ENCODE measurements around the gene TSSK6. TPM values are rescaled to one million over a fixed set of nuclear protein-coding genes. Genes with fewer than 3 reads are reported as not detected.
A peak's percentile ranks its signal among the peaks of the same experiment; 100 is the strongest.

Gene TSSK6
- total RNA-seq, 1 donor from 2014 or later: 3.0 TPM

DNA sequence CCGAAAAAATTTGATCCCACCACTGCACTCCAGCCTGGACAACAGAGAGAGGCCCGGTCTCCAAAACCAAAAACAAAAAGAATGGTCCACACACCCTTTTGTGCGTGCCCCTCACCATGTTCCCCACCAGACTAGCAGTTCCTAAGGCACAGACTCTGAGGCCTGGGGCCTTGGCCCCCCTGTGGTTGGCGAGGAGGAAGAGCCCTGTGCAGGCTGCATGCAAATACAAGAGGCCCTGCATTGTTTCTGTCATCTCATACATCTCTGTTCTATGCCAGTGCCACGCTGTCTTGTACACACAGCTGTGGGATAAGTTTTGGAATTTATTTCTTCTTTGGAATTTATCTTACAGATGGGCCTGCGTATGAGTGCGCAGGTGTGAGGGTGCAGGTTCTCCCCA lies 8.7 kb upstream of the TSSK6 start:
- no peaks in the 10 kb centered on the region for H3K27me3 Mint-ChIP-seq (ENCODE audit: insufficient read depth)
- no peak for DNase-seq (ENCODE audit: low spot score)
- peaks cover 18% of the 10 kb centered on the region for H3K36me3 Mint-ChIP-seq (ENCODE audit: low read depth)
- intact Hi-C loops (cut with micrococcal nuclease): no loop called here
- no peak overlapping the region for H3K4me3 Mint-ChIP-seq
- peaks cover 10% of the 10 kb centered on the region for H3K4me1 Mint-ChIP-seq (ENCODE audit: low read depth)
- H3K9me3 Mint-ChIP-seq: no peaks in the 10 kb centered on the region
- H3K27ac Mint-ChIP-seq: no peak overlapping the region

DNA sequence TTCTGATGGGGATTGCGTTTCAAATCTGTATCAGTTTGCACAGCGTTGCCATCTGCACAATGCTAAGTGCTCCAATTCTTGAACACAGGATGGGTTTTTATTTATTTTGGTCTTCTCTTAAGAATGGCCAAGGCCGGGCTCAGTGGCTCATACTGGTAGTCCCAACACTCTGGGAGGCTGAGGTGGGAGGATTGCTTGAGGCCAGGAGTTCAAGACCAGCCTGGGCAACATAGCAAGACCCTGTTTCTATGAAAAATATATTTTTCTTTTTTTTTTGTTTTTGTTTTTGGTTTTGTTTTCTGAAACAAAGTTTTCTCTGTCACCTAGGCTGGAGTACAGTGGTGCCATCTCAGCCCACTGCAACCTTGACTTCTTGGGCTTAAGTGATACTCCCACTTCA lies 7.8 kb upstream of the TSSK6 start:
- DNase-seq (ENCODE audit: low spot score): no peak
- Mint-ChIP-seq H3K9me3 (no peaks in the 10 kb centered on the region), H3K36me3 (ENCODE audit: low read depth) (peaks cover 19% of the 10 kb centered on the region), H3K4me1 (ENCODE audit: low read depth) (peaks cover 11% of the 10 kb centered on the region), H3K4me3 (no peak overlapping the region), H3K27ac (no peak overlapping the region), H3K27me3 (ENCODE audit: insufficient read depth) (no peaks in the 10 kb centered on the region)
- intact Hi-C loops (cut with micrococcal nuclease): no loop called here

DNA sequence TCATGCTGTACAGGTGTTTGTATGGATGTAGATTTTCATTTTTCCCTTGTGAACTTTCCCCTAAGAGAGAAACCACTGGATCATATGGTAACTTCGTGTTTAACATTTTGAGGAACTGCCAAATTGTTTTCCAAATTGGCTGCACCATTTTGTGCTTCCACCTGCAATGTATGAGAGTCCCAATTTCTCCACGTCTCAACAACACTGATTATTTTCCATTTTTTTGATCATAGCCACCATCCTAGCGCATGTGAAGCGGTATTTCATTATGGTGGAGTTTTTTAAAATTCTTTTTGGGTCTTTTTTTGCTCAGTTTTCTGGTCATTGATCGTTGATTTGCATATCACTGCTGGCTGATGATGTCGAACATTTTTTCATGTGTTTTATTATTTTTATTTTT lies 5.6 kb upstream of the TSSK6 start:
- Mint-ChIP-seq H3K27me3 (ENCODE audit: insufficient read depth) (no peaks in the 10 kb centered on the region), H3K27ac (no peak overlapping the region), H3K36me3 (ENCODE audit: low read depth) (peaks cover 19% of the 10 kb centered on the region), H3K4me1 (ENCODE audit: low read depth) (peaks cover 11% of the 10 kb centered on the region), H3K9me3 (no peaks in the 10 kb centered on the region), H3K4me3 (no peak overlapping the region)
- DNase-seq (ENCODE audit: low spot score): no peak
- intact Hi-C loops (cut with micrococcal nuclease): no loop called here

DNA sequence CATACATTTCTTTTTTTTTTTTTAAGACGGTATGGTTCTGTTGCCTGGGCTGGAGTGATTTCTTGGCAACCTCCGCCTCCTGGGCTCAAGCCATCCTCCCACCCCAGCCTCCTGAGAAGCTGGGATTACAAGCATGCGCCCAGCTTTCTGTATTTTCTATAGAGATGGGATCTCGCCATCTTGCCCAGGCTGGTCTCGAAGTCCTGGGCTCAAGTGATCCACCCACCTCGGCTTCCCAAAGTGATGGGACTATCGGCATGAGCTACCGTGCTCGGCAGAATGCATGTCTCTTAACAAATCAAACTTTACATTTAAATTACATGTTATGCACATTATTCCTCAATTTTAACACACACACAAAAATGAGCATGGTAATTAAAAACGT lies 1.9 kb upstream of the TSSK6 start:
- no peak for DNase-seq (ENCODE audit: low spot score)
- intact Hi-C loops (cut with micrococcal nuclease): no loop called here
- H3K4me1 Mint-ChIP-seq (ENCODE audit: low read depth): peaks cover 11% of the 10 kb centered on the region
- peak overlapping the region; percentile 92 for H3K4me3 Mint-ChIP-seq
- H3K9me3 Mint-ChIP-seq: no peaks in the 10 kb centered on the region
- peaks cover 22% of the 10 kb centered on the region for H3K36me3 Mint-ChIP-seq (ENCODE audit: low read depth)
- no peak overlapping the region for H3K27ac Mint-ChIP-seq
- H3K27me3 Mint-ChIP-seq (ENCODE audit: insufficient read depth): no peaks in the 10 kb centered on the region

DNA sequence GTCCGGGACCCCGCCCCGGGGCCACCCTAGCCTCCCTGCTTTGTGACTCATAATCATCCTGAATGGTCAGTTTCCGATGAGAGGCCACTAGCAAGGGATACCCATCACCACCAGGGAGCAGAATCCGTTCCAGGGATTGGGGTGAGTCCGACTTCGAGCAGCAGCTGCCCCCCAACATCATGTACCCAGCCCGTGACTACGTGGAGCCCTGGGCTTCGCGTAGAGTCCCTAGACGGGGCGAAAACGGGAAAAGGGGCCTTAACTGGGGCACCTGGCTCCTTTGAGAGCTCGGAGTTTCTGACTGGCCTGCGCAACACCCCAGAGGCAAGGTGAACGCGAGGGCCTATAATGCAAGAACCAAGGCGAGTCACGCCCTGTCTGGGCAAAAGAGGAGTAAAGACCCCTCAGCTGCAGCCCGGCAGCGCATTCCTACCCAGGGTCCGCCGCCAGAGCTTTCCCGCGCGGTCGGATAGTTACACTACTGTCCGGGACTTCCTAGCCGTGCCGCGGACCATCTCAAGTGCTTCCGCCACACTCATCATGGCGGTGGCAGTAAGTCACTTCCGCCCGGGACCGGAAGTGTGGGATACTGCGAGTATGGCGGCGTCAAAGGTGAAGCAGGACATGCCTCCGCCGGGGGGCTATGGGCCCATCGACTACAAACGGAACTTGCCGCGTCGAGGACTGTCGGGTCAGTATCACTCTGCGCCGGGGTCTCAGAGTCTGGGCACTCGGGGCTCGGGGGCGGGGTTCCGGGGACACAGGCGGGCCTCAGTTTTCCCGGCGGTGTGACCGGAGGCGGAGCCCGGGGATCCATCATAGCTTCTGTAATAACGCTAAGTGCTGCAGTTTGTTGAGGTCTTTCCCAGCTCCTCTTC lies 533 bp upstream of the TSSK6 start, which contains the start of gene NDUFA13:
Gene NDUFA13 (plus strand): TSS at position 584 of the 878 bp plus-strand sequence. CDS start 14 bp downstream, at position 598.
- peaks cover 20% of the 10 kb centered on the region for H3K36me3 Mint-ChIP-seq (ENCODE audit: low read depth)
- intact Hi-C loops (cut with micrococcal nuclease): loop anchor here (1.0 kb wide), 4 partner anchors 25 to 324 kb away; partner anchors contain the start of genes BORCS8, GATAD2A and RFXANK

DNA sequence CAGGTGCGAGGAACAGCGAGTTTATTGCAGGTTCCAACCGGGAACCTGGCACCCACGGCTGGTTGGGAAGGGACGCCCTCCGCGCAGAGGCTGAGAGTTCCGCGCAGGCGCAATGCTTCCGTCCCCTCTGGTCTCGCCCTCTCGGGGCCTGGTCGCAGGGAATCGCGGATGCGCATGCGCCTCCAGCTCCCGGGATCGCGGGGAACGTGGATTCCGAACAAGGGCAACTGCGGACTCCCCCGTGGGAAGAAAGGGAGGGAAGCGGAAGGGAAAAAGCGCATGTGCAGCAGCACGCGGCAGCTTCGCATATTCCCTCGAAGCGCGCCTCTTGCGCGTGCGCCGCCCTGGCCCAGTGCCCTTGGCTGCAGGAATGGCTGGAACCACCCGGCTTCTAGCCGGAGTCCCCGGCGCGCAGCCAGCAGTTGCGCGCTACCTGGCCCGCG lies 1.1 kb downstream of the TSSK6 start:
- Mint-ChIP-seq H3K36me3 (ENCODE audit: low read depth) (peaks cover 8% of the 10 kb centered on the region), H3K27ac (no peak overlapping the region), H3K9me3 (no peaks in the 10 kb centered on the region), H3K4me1 (ENCODE audit: low read depth) (peaks cover 2% of the 10 kb centered on the region), H3K4me3 (peak overlapping the region; percentile 61), H3K27me3 (ENCODE audit: insufficient read depth) (no peaks in the 10 kb centered on the region)
- intact Hi-C loops (cut with micrococcal nuclease): no loop called here
- DNase-seq (ENCODE audit: low spot score): no peak

More for the DNA sequence above, 533 bp upstream of the TSSK6 start, which contains the start of gene NDUFA13:
- H3K4me1 Mint-ChIP-seq (ENCODE audit: low read depth): peaks cover 8% of the 10 kb centered on the region
- peak within 1 kb of the TSS; percentile 94 for H3K27ac Mint-ChIP-seq
- H3K27me3 Mint-ChIP-seq (ENCODE audit: insufficient read depth): no peaks in the 10 kb centered on the region
- peak within 1 kb of the TSS; percentile 92 for H3K4me3 Mint-ChIP-seq
- no peaks in the 10 kb centered on the region for H3K9me3 Mint-ChIP-seq
- DNase-seq (ENCODE audit: low spot score): peak; percentile 93

DNA sequence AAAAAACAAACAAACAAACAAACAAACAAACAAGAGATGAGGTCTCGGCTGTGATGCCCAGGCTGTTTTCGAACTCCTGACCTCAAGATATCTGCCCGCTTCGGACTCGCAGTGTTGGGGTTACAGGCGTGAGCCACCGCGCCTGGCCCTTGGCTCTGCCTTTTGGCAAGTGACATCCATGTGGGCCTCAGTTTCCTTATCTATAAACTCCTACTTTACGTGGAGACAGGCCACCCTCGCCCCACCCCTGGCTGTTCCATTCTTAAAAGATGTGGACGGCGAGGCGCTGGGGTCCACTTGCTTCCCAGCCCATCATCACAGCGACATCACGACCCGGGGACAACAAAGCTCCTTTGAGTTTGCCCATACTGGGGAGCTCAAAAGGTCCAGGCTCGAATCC lies 1.7 kb downstream of the TSSK6 start:
- H3K4me3 Mint-ChIP-seq: no peak overlapping the region
- no peaks in the 10 kb centered on the region for H3K27me3 Mint-ChIP-seq (ENCODE audit: insufficient read depth)
- no peak overlapping the region for H3K27ac Mint-ChIP-seq
- no peaks in the 10 kb centered on the region for H3K9me3 Mint-ChIP-seq
- peaks cover 5% of the 10 kb centered on the region for H3K36me3 Mint-ChIP-seq (ENCODE audit: low read depth)
- H3K4me1 Mint-ChIP-seq (ENCODE audit: low read depth): no peaks in the 10 kb centered on the region
- no peak for DNase-seq (ENCODE audit: low spot score)
- intact Hi-C loops (cut with micrococcal nuclease): no loop called here

DNA sequence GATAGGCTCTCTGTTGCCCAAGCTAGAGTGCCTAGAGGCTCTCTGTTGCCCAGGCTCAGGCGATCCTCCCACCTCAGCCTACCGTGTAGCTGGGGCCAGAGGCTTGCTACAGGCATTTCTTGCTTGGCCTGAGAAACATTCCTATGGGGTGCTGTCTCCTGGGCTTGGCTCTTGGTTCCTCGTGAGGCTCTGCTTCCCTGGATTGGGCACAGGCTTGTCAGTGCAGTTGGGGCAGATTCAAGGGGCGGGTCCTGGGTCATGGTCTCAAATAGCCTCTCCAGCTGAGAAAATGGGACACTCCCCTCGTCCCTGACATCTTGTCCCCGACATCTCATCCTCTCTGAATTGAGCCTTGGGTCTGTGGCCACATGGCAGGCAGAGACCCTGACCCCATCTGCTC lies 4.9 kb downstream of the TSSK6 start:
- intact Hi-C loops (cut with micrococcal nuclease): no loop called here
- no peak overlapping the region for H3K27ac Mint-ChIP-seq
- no peak overlapping the region for H3K4me3 Mint-ChIP-seq
- DNase-seq (ENCODE audit: low spot score): no peak
- peaks cover 19% of the 10 kb centered on the region for H3K36me3 Mint-ChIP-seq (ENCODE audit: low read depth)
- H3K27me3 Mint-ChIP-seq (ENCODE audit: insufficient read depth): no peaks in the 10 kb centered on the region
- no peaks in the 10 kb centered on the region for H3K9me3 Mint-ChIP-seq
- no peaks in the 10 kb centered on the region for H3K4me1 Mint-ChIP-seq (ENCODE audit: low read depth)

DNA sequence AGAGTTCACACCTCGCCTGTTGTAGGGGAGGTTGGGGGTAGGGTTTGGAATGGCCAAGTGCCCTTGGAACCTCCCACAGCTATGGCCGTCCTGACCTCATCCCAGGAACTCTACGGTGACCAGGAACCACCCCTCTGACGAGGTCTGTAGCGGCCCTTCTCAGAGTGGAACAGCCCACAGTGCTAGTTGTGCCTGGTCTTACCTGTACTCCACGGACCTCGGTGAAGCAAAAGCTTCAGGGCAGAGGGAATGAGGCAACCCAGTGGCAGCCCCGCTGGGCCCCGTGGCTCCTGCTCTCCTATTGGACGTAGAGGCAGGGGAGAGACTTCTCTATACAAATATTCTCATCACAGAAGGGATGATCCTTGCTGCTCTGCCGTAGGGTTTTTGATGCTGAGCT lies 7.1 kb downstream of the TSSK6 start:
- intact Hi-C loops (cut with micrococcal nuclease): no loop called here
- no peaks in the 10 kb centered on the region for H3K9me3 Mint-ChIP-seq
- no peak for DNase-seq (ENCODE audit: low spot score)
- peaks cover 22% of the 10 kb centered on the region for H3K36me3 Mint-ChIP-seq (ENCODE audit: low read depth)
- no peak overlapping the region for H3K27ac Mint-ChIP-seq
- H3K4me3 Mint-ChIP-seq: no peak overlapping the region
- H3K27me3 Mint-ChIP-seq (ENCODE audit: insufficient read depth): no peaks in the 10 kb centered on the region
- H3K4me1 Mint-ChIP-seq (ENCODE audit: low read depth): no peaks in the 10 kb centered on the region

DNA sequence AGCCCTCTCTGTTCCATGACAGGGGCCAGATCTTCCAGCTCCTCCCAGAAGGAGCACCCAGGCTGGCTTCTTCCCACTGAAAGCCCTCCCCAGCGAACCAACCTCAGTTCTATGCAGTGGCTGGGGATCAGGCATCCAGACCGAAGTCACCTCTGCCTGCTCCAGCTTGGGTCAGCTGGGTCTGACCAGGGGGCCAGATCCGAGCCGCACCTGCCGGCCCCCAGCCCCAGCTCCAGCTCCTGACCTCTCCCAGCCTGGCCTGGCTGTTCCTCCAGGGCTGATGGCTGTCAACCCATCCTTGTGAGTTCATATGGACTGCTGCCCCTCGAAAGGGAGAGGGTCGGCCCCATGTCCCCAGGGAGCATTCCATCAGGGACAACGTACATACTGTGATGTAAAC lies 8.0 kb downstream of the TSSK6 start:
- Mint-ChIP-seq H3K27ac (no peak overlapping the region), H3K4me1 (ENCODE audit: low read depth) (no peaks in the 10 kb centered on the region), H3K9me3 (no peaks in the 10 kb centered on the region), H3K36me3 (ENCODE audit: low read depth) (peaks cover 30% of the 10 kb centered on the region), H3K27me3 (ENCODE audit: insufficient read depth) (no peaks in the 10 kb centered on the region), H3K4me3 (no peak overlapping the region)
- no peak for DNase-seq (ENCODE audit: low spot score)
- intact Hi-C loops (cut with micrococcal nuclease): no loop called here

DNA sequence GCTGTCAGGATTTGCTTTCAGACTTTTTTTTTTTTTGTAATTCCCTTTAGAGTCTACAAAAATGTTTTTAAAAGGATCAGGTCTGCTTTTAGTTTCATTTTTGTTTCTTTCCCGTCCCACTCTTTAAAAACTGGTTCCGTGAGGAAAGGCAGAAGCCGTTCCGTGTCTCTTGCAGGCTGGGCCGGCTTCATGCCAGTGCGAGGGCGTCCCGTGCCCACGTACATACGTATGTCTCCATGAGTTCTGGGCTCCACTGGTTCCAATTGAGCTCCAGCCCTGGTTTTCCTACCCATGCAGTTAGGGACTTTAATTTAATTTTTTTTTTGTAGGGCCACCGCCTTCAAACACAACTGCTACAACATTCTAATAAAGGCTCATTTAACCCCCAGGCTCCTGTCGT lies 8.8 kb downstream of the TSSK6 start:
- Mint-ChIP-seq H3K27me3 (ENCODE audit: insufficient read depth) (no peaks in the 10 kb centered on the region), H3K27ac (no peak overlapping the region), H3K4me3 (no peak overlapping the region), H3K9me3 (no peaks in the 10 kb centered on the region), H3K4me1 (ENCODE audit: low read depth) (no peaks in the 10 kb centered on the region), H3K36me3 (ENCODE audit: low read depth) (peaks cover 37% of the 10 kb centered on the region)
- no peak for DNase-seq (ENCODE audit: low spot score)
- intact Hi-C loops (cut with micrococcal nuclease): no loop called here

DNA sequence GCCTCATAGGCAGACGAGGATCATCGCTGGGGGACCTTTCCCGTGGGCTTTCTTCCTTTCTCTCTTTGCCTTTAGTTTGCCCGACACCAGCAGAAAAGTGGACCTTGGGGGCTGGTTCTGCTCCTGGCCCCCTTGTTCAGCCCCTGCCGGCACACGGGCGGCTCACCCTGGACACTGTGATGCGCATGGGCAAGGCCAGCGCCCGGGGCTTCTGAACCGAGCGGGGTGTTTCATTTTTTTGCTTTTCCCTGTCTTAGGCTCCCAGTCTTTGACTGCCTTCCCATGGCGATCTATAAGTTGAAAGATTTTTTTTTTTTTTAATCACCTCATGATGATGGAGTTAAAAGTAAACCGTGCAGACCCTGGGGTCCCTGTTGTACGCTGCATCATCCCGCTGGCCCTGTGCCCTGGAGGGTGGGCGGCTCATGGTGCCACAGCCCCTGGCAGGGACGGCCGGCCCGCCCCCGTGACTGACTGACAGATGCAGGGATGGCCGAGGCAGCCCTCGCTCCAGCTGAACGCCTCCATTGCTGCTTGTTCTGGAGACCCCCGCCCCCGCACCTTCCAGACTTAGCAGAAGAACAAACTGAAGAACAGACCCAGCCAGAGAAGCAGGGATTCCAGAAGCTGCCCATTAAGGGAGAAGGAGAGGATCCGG lies 9.6 kb downstream of the TSSK6 start:
- Mint-ChIP-seq H3K4me3 (no peak overlapping the region), H3K9me3 (no peaks in the 10 kb centered on the region), H3K4me1 (ENCODE audit: low read depth) (no peaks in the 10 kb centered on the region), H3K27ac (no peak overlapping the region), H3K36me3 (ENCODE audit: low read depth) (peaks cover 37% of the 10 kb centered on the region), H3K27me3 (ENCODE audit: insufficient read depth) (no peaks in the 10 kb centered on the region)
- DNase-seq (ENCODE audit: low spot score): no peak
- intact Hi-C loops (cut with micrococcal nuclease): no loop called here

Measured in activated T-helper 1 cell treated with anti-CD3 and anti-CD28 coated beads, Interleukin-12 subunit alpha, Interleukin-12 subunit beta, Interleukin-2, Interleukin-4 antibody, amounts not matched to agents 30 ng/mL and 10 ng/mL and 1 ng/mL, durations not matched to agents 14 hours and 24 hours and 36 hours (primary cell).